Gastroesophageal sphincter (tissue), 3 donors: ENCODE data around the gene CD200R1L.

Experiments used
- POLR2A ChIP-seq, 2 donors: fragments of 450-650 bp; IDR thresholded peaks; one replicate each; pipeline ENCODE4 v1.6.1; 2017; ENCODE audit warnings: antibody characterized with exemption in 2 of 2, mild to moderate bottlenecking in 2 of 2, moderate library complexity in 1 of 2
- POLR2AphosphoS5 ChIP-seq: sonication (generic); formaldehyde crosslinking; IDR thresholded peaks from one replicate; pipeline ENCODE4 v1.6.1; 2017; ENCODE audit warnings: antibody characterized with exemption
- TF ChIP-seq, protein P1 (sequence below), 4 experiments: fragments of 200-600 bp in 2 of 4; fragments of 450-650 bp in 2 of 4; sonication (generic) in 1 of 4; IDR thresholded peaks; one replicate each; pipeline ENCODE4 v1.5.1; 2017 to 2019; ENCODE audit warnings: antibody characterized with exemption in 4 of 4, mild to moderate bottlenecking in 2 of 4, moderate library complexity in 2 of 4

DNA sequence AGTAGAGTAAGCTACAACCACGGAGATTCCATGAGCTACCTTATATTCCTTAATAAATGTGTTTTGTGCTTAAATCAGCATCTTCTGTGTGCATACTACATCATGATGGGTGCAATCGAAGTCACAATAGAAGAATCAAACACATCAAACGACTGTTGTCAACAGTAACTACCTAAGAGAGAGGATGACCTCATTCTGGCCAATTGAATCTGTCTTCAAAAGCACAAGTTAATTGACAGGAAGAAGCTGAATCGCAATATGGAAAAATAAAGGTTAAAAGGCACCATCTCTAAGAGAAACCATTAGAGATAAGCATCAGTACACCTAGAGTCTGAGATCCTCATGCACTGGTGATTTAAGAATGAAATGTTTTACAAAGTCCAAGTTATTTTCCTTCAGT is 39.0 kb downstream of the CD200R1L start:
- TF ChIP-seq, protein P1, sequence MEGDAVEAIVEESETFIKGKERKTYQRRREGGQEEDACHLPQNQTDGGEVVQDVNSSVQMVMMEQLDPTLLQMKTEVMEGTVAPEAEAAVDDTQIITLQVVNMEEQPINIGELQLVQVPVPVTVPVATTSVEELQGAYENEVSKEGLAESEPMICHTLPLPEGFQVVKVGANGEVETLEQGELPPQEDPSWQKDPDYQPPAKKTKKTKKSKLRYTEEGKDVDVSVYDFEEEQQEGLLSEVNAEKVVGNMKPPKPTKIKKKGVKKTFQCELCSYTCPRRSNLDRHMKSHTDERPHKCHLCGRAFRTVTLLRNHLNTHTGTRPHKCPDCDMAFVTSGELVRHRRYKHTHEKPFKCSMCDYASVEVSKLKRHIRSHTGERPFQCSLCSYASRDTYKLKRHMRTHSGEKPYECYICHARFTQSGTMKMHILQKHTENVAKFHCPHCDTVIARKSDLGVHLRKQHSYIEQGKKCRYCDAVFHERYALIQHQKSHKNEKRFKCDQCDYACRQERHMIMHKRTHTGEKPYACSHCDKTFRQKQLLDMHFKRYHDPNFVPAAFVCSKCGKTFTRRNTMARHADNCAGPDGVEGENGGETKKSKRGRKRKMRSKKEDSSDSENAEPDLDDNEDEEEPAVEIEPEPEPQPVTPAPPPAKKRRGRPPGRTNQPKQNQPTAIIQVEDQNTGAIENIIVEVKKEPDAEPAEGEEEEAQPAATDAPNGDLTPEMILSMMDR (IDR thresholded peaks at IDR 0.05): no peak
- no peak for TF ChIP-seq POLR2AphosphoS5
- no peak for TF ChIP-seq POLR2A (IDR thresholded peaks at IDR 0.05)
